ENCODE results near the gene SLCO2A1.

DNA sequence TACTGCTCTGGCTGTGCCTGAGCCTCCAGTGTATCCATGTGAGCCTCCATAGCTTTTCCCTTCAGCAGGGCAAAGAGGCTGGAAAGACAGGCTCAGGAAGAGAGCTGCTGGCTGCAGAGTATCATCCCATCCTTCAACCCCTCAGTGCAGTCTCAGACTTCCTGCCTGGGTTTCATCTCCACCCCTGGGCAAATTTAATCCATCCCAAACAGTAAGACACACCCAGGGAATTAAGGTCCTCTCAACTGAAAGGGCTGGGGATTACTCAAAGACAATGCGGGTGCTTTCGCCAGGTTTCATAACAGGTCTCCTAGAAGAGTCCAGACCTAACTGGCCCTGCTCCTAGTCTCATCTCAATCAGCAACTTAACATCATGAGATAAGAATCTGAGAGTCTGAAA is 15.5 kb downstream of the SLCO2A1 start:
- TF ChIP-seq GATA2 (IDR thresholded peaks at IDR 0.05; ENCODE audit: low read depth, low read length) = no peak
- no peak for TF ChIP-seq GATA3 (IDR thresholded peaks at IDR 0.05; ENCODE audit: low read depth, low read length)

Measured in SH-SY5Y (cell line).